ENCODE measurements around the gene SH3BP5. TPM values are rescaled to one million over a fixed set of nuclear protein-coding genes. Genes with fewer than 3 reads are reported as not detected.

SH3BP5 gene
- total and polyA plus RNA-seq, 8 donors: 2.8 to 9.8 (median 6.2) TPM

DNA sequence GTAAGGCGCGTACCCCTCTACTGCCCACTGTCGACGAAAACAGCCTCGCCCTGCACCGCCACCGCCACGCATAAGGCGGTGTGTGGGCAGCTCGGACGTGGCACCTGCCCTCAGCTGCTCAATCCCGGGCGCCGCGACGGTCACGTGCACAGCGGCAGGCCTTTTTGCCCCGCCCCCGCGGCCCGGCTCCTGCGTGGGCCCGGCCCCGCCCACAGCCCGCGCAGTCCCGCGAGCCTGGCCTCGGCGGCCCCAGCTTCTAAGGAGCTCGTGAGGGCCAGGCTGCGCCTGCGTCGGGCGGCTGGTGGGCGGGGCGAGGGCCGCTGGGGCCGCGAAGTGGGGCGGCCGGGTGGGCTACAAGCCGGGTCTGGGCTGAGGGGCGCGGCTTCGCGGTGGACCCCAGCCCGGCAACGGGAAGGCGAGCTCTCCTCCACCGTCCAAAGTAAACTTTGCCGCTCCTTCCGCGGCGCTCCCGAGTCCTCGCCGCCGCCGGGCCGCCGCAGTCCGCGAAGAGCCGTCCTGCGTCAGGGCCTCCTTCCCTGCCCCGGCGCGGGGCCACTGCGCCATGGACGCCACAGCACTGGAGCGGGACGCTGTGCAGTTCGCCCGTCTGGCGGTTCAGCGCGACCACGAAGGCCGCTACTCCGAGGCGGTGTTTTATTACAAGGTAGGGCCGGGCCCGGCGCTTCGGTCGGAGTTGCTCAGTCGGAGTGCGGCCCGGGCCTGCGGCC lies 126.3 kb downstream of the SH3BP5 start, which contains the start of gene CAPN7:
TSS of gene CAPN7 (plus strand) at position 313 of the 728 bp plus-strand sequence. CDS start at position 563, 250 bp downstream.
- peak within 1 kb of the TSS; percentile 95 to 99 (median 98) for H3K27ac ChIP-seq
- intact Hi-C loops (cut with DNase I): loop anchor here in 1 of 3 donors (10.0 kb wide), 1 partner anchor 209 kb away; no protein-coding TSS in a partner anchor
- WGBS, 2 donors: 0% methylated on average over 69 to 92 of the region's 92 CpGs
- no peaks in the 10 kb centered on the region for H3K27me3 ChIP-seq
- peak; percentile 93 to 98 (median 96) for DNase-seq
- H3K4me1 ChIP-seq: peaks cover 0 to 19% (median 16%) of the 10 kb centered on the region in 3 donors
- ATAC-seq: peak; percentile 90 to 97 (median 96)
- TF ChIP-seq, protein P1, sequence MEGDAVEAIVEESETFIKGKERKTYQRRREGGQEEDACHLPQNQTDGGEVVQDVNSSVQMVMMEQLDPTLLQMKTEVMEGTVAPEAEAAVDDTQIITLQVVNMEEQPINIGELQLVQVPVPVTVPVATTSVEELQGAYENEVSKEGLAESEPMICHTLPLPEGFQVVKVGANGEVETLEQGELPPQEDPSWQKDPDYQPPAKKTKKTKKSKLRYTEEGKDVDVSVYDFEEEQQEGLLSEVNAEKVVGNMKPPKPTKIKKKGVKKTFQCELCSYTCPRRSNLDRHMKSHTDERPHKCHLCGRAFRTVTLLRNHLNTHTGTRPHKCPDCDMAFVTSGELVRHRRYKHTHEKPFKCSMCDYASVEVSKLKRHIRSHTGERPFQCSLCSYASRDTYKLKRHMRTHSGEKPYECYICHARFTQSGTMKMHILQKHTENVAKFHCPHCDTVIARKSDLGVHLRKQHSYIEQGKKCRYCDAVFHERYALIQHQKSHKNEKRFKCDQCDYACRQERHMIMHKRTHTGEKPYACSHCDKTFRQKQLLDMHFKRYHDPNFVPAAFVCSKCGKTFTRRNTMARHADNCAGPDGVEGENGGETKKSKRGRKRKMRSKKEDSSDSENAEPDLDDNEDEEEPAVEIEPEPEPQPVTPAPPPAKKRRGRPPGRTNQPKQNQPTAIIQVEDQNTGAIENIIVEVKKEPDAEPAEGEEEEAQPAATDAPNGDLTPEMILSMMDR (IDR thresholded peaks at IDR 0.05): peak in 2 of 4 donors; percentile 16 to 34
- no peak for FAIRE-seq
- H3K36me3 ChIP-seq: peaks cover 0 to 5% (median 0%) of the 10 kb centered on the region in 3 donors
- no peaks in the 10 kb centered on the region for H3K9me3 ChIP-seq
- H3K4me3 ChIP-seq: peak within 1 kb of the TSS; percentile 84 to 95 (median 90)

DNA sequence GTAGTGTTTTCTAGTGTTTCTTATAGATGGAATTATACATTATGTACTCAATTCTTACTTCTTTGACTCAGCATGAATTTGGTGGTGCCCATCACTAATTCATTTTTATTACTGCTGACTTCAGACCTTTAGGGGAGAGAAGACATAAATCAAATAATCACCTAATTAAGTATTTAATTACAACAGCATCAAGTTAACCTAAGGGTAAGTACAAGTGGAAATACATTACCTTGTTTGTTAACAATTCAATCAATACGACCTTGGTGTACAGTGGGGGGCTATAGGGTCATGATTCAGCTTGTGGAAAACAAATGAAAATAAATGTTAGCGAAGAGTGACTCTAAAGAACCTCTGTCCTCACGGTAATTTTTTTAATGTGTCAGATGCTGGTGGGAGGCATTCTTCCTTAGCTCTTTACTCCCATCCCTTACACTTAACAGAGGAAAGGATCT lies 126.9 kb downstream of the SH3BP5 start:
- 2 to 4% methylated on average over 3 of the region's 3 CpGs for WGBS, 2 donors
- H3K27ac ChIP-seq: peak overlapping the region; percentile 95 to 99 (median 98)
- intact Hi-C loops (cut with DNase I): loop anchor here in 1 of 3 donors (10.0 kb wide), 1 partner anchor 209 kb away; no protein-coding TSS in a partner anchor

More for the DNA sequence above, 126.9 kb downstream of the SH3BP5 start:
- H3K4me1 ChIP-seq: peaks cover 0 to 19% (median 16%) of the 10 kb centered on the region in 3 donors
- ATAC-seq (no peak), FAIRE-seq (no peak), DNase-seq (no peak)
- TF ChIP-seq, protein P1 (IDR thresholded peaks at IDR 0.05): no peak
- no peaks in the 10 kb centered on the region for H3K9me3 ChIP-seq
- no peaks in the 10 kb centered on the region for H3K27me3 ChIP-seq
- peak overlapping the region; percentile 84 to 95 (median 90) for H3K4me3 ChIP-seq
- peaks cover 0 to 5% (median 0%) of the 10 kb centered on the region in 3 donors for H3K36me3 ChIP-seq

Other genes with a start within 250 kb of the SH3BP5 start
- 10 to 100 TPM in 1 of 6 donors, 1 to 10 TPM in 5; 7.4 to 10.9 (median 9.0) TPM for gene RBSN, start 233.4 kb downstream of the SH3BP5 start, total RNA-seq
- 1 to 10 TPM; 5.7 to 6.5 TPM for gene RBSN, start 233.4 kb downstream of the SH3BP5 start, polyA plus RNA-seq
- gene CAPN7, start 126.3 kb downstream of the SH3BP5 start, total RNA-seq: 10 to 100 TPM; 15.7 to 23.9 (median 19.5) TPM
- gene CAPN7, start 126.3 kb downstream of the SH3BP5 start, polyA plus RNA-seq: 10 to 100 TPM in 1 of 2 donors, 1 to 10 TPM in 1; 7.1 to 17.2 TPM
- gene METTL6, start 95.0 kb upstream of the SH3BP5 start, total RNA-seq: 1 to 10 TPM; 4.9 to 9.9 (median 5.2) TPM
- gene METTL6, start 95.0 kb upstream of the SH3BP5 start, polyA plus RNA-seq: 1 to 10 TPM; 3.0 to 5.7 TPM
- 10 to 100 TPM in 1 of 6 donors, 1 to 10 TPM in 5; 4.5 to 12.0 (median 7.1) TPM for gene EAF1, start 95.0 kb upstream of the SH3BP5 start, total RNA-seq
- gene EAF1, start 95.0 kb upstream of the SH3BP5 start, polyA plus RNA-seq: 1 to 10 TPM; 2.1 to 6.2 TPM
- gene COLQ, start 189.1 kb upstream of the SH3BP5 start, total RNA-seq: 1 to 10 TPM in 2 of 6 donors, under 1 TPM in 4; 0.28 to 1.5 (median 0.62) TPM
- 1 to 10 TPM; 1.9 to 3.1 TPM for gene COLQ, start 189.1 kb upstream of the SH3BP5 start, polyA plus RNA-seq

Measured in pancreas (tissue), 10 donors.